Mucosa of gallbladder (tissue), 1 donor: Measurements from ENCODE around the gene KRTAP20-4. TPM values are rescaled to one million over a fixed set of nuclear protein-coding genes. Genes with fewer than 3 reads are reported as not detected.

Experiments
- DNase-seq: peaks from one replicate; pipeline ENCODE4 v3.0.0-alpha.2; 2020; ENCODE audit warnings: low spot score
- total RNA-seq: library from RNA; stranded (reverse); gene quantifications from one replicate; pipeline ENCODE4 v1.2.1, GENCODE V29; 2021
- donor health status: DM: no; HTN: no; CAD: no.

Gene KRTAP20-4
- total RNA-seq, 1 donor from 2014 or later: not detected

DNA sequence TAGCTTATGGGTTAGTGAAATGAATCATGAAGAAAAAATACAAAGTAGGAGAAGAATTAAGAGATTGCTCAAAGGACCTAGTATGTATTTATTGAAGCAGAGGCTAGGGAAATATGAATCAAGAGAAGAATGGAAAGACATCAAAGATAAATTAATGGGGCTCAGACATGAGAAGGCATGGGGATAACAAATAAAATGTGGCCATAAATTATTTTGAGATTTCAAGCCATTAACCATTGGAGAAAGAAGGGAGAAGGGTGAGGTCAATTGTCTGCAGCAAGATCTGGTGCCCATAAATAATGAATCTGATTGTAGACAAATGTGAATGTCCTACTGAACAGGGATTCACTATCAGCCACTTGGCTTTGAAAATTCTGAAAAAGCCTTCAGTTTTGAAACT, 32.5 kb downstream of the KRTAP20-4 start:
- no peak for DNase-seq

DNA sequence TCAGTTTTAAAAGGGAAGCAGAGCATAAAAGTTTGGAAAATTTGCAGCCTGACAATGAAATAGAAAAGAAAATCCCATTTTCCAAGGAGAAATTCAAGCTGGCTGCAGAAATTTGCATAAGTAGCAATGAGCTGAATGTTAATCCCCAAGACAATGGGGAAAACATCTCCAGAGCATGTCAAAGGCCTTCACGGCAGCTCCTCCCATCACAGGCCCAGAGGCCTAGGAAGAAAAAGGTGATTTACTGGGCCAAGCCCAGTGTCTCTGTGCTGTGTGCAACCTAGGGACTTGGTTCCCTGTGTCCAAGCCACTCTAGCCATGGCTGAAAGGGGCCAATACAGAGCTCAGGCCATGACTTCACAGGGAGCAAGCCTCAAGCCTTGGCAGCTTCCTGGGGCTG, 48.3 kb downstream of the KRTAP20-4 start:
- no peak for DNase-seq

Other genes starting within 250 kb of the KRTAP20-4 start
- not detected for gene KRTAP13-2, start 248.4 kb upstream of the KRTAP20-4 start, total RNA-seq
- not detected for gene KRTAP13-1, start 224.6 kb upstream of the KRTAP20-4 start, total RNA-seq
- not detected for gene KRTAP13-3, start 194.7 kb upstream of the KRTAP20-4 start, total RNA-seq
- gene KRTAP13-4, start 190.4 kb upstream of the KRTAP20-4 start, total RNA-seq: not detected
- gene KRTAP15-1, start 180.4 kb upstream of the KRTAP20-4 start, total RNA-seq: not detected
- not detected for gene KRTAP19-1, start 140.3 kb upstream of the KRTAP20-4 start, total RNA-seq
- not detected for gene KRTAP19-2, start 133.2 kb upstream of the KRTAP20-4 start, total RNA-seq
- gene KRTAP19-3, start 128.6 kb upstream of the KRTAP20-4 start, total RNA-seq: not detected
- gene KRTAP19-4, start 123.5 kb upstream of the KRTAP20-4 start, total RNA-seq: not detected
- not detected for gene KRTAP19-5, start 118.5 kb upstream of the KRTAP20-4 start, total RNA-seq
- gene KRTAP19-6, start 78.8 kb upstream of the KRTAP20-4 start, total RNA-seq: not detected
- gene KRTAP19-7, start 59.3 kb upstream of the KRTAP20-4 start, total RNA-seq: not detected
- not detected for gene KRTAP22-2, start 30.2 kb upstream of the KRTAP20-4 start, total RNA-seq
- gene KRTAP6-3, start 28.2 kb upstream of the KRTAP20-4 start, total RNA-seq: not detected
- not detected for gene KRTAP6-2, start 21.7 kb upstream of the KRTAP20-4 start, total RNA-seq
- not detected for gene KRTAP22-1, start 19.5 kb upstream of the KRTAP20-4 start, total RNA-seq
- not detected for gene KRTAP6-1, start 6.7 kb upstream of the KRTAP20-4 start, total RNA-seq
- not detected for gene KRTAP20-1, start 4.2 kb upstream of the KRTAP20-4 start, total RNA-seq
- gene KRTAP20-2, start 14.6 kb downstream of the KRTAP20-4 start, total RNA-seq: not detected
- gene KRTAP20-3, start 22.2 kb downstream of the KRTAP20-4 start, total RNA-seq: not detected
- gene KRTAP21-3, start 98.2 kb downstream of the KRTAP20-4 start, total RNA-seq: not detected
- not detected for gene KRTAP21-2, start 126.6 kb downstream of the KRTAP20-4 start, total RNA-seq
- not detected for gene KRTAP21-1, start 134.8 kb downstream of the KRTAP20-4 start, total RNA-seq
- gene KRTAP8-1, start 192.6 kb downstream of the KRTAP20-4 start, total RNA-seq: not detected
- gene KRTAP7-1, start 209.1 kb downstream of the KRTAP20-4 start, total RNA-seq: not detected